Uterus (tissue), 4 donors: ENCODE measurements around the gene PLXNA2. TPM values are rescaled to one million over a fixed set of nuclear protein-coding genes. Genes with fewer than 3 reads are reported as not detected.

Source experiments
- DNase-seq, 2 donors: peaks; one replicate each; pipeline ENCODE4 v3.0.0-alpha.2; 2019 to 2020
- H3K27ac ChIP-seq, 2 donors: fragments of 200-600 bp; sonication (generic); 1 replicate in 1 of 2; 2 replicates in 1 of 2; pipeline ENCODE4 v1.5.1; 2016 to 2018
- H3K27me3 ChIP-seq, 2 donors: fragments of 200-600 bp; sonication (generic); one replicate each; pipeline ENCODE4 v1.5.1; 2018 to 2019; ENCODE audit warnings: control low read depth in 1 of 2
- H3K36me3 ChIP-seq, 2 donors: fragments of 200-600 bp; sonication (generic); one replicate each; pipeline ENCODE4 v1.5.1; 2019; ENCODE audit warnings: control low read depth in 1 of 2
- H3K4me1 ChIP-seq, 2 donors: fragments of 200-600 bp; sonication (generic); one replicate each; pipeline ENCODE4 v1.5.1; 2018 to 2019; ENCODE audit warnings: control low read depth in 1 of 2
- H3K4me3 ChIP-seq, 2 donors: fragments of 200-600 bp; sonication (generic); 1 replicate in 1 of 2; 2 replicates in 1 of 2; pipeline ENCODE4 v1.5.1; 2018 to 2019; ENCODE audit warnings: mild to moderate bottlenecking in 1 of 2
- H3K9me3 ChIP-seq, 2 donors: fragments of 200-600 bp; sonication (generic); one replicate each; pipeline ENCODE4 v1.5.1; 2019; ENCODE audit warnings: control low read depth in 1 of 2
- POLR2A ChIP-seq, 2 donors: fragments of 450-650 bp; IDR thresholded peaks; one replicate each; pipeline ENCODE4 v1.6.1; 2016; ENCODE audit warnings: antibody characterized with exemption in 2 of 2, mild to moderate bottlenecking in 1 of 2, moderate library complexity in 1 of 2
- intact Hi-C: fragments of 100-400 bp; cut with DNase I; formaldehyde crosslinking; loops from one replicate; pipeline ENCODE4 v1.15.1; 2023; ENCODE audit warnings: low total_unique reads
- total RNA-seq, 4 donors: library from RNA; depleted of rRNA in 3 of 4; stranded (reverse); fragments of >200 nt in 3 of 4; gene quantifications; one replicate each; pipeline versions ENCODE4 v1.1.0 to v1.2.4, GENCODE V29; 2014 to 2023
- TF ChIP-seq, protein P1 (sequence below), 4 experiments: fragments of 200-600 bp in 2 of 4; fragments of 450-650 bp in 2 of 4; sonication (generic) in 2 of 4; IDR thresholded peaks; one replicate each; pipeline ENCODE4 v1.5.1; 2016 to 2019; ENCODE audit warnings: antibody characterized with exemption in 4 of 4, mild to moderate bottlenecking in 2 of 4, moderate library complexity in 1 of 4
- donor health status: DM: yes; HTN: yes; CAD: no.

PLXNA2 gene
- total RNA-seq, 4 donors from 2014 or later = 5.4 to 94.5 (median 9.5) TPM

DNA sequence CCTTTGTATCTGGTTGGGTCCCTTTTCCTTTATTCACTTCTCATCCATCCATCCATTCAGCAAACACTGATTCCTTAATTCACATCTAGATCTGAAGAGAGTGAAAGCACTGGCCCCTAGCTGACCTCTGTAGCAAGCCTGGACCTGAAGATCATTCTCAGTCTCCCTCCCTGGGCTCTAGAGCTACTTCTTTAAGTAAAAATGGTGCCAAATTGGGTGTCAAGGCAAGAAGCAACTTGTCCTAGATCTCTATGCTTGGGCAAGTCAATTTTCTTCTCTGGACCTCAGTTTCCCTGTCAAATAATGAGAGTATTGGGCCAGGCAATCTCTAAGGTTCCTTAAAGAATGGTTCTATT lies 36.1 kb downstream of the PLXNA2 start:
- no peaks in the 10 kb centered on the region for H3K4me1 ChIP-seq
- H3K4me3 ChIP-seq = no peak overlapping the region
- H3K36me3 ChIP-seq = no peaks in the 10 kb centered on the region
- no peak for DNase-seq
- peak overlapping the region; percentile 40 to 42 for H3K27ac ChIP-seq
- H3K27me3 ChIP-seq = no peaks in the 10 kb centered on the region
- intact Hi-C loops = no loop called here
- TF ChIP-seq, protein P1, sequence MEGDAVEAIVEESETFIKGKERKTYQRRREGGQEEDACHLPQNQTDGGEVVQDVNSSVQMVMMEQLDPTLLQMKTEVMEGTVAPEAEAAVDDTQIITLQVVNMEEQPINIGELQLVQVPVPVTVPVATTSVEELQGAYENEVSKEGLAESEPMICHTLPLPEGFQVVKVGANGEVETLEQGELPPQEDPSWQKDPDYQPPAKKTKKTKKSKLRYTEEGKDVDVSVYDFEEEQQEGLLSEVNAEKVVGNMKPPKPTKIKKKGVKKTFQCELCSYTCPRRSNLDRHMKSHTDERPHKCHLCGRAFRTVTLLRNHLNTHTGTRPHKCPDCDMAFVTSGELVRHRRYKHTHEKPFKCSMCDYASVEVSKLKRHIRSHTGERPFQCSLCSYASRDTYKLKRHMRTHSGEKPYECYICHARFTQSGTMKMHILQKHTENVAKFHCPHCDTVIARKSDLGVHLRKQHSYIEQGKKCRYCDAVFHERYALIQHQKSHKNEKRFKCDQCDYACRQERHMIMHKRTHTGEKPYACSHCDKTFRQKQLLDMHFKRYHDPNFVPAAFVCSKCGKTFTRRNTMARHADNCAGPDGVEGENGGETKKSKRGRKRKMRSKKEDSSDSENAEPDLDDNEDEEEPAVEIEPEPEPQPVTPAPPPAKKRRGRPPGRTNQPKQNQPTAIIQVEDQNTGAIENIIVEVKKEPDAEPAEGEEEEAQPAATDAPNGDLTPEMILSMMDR (IDR thresholded peaks at IDR 0.05) = no peak
- TF ChIP-seq POLR2A (IDR thresholded peaks at IDR 0.05) = no peak
- no peaks in the 10 kb centered on the region for H3K9me3 ChIP-seq

DNA sequence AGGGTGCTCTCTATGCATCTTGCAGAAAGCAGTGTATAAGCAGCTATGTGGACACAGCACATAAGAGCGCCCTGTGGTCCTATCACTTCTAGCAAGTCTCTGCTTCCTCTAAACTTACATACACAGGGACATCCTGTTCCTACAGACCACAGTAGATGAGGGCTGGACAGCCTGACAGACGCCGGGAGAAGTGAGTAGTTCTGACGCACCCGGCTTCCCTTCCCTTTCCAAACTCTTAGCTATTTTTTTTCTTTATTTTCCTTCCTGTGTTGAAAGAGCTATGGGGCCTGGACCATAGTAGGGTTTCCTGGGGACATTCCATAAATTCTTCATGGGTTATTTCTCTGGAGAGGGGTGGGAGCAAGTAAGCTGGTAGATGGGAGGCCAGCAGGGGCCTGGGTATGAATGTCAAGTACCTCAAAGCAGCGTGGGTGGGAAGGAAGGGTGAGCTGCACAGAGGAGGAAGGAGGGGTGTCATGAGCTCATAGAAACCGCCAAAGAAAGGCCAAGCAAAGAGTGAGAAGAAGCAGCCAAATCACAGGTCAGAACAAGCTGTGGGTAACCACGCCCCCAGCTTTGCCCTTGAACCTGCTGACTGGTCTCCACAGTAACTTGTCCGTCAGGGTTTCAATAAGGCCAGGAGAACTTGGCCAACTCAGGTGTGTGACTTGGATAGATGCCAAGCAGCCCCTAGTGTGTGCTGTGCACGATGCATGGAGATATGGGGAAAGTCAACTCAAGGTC lies 36.6 kb downstream of the PLXNA2 start:
- H3K9me3 ChIP-seq = no peaks in the 10 kb centered on the region
- no peaks in the 10 kb centered on the region for H3K27me3 ChIP-seq
- no peaks in the 10 kb centered on the region for H3K36me3 ChIP-seq
- no peak for TF ChIP-seq POLR2A (IDR thresholded peaks at IDR 0.05)
- TF ChIP-seq, protein P1 (IDR thresholded peaks at IDR 0.05) = no peak
- H3K4me3 ChIP-seq = no peak overlapping the region
- intact Hi-C loops = no loop called here
- no peaks in the 10 kb centered on the region for H3K4me1 ChIP-seq
- H3K27ac ChIP-seq = peak overlapping the region; percentile 40 to 42
- peak in 1 of 2 donors; percentile 50 for DNase-seq

- no peak overlapping the region for H3K4me3 ChIP-seq
- no peaks in the 10 kb centered on the region for H3K4me1 ChIP-seq
- no peak for TF ChIP-seq POLR2A (IDR thresholded peaks at IDR 0.05)
- TF ChIP-seq, protein P1 (IDR thresholded peaks at IDR 0.05) = no peak
- H3K36me3 ChIP-seq = no peaks in the 10 kb centered on the region
- DNase-seq = no peak
- no peaks in the 10 kb centered on the region for H3K9me3 ChIP-seq
- no peak overlapping the region for H3K27ac ChIP-seq
- no peaks in the 10 kb centered on the region for H3K27me3 ChIP-seq
- intact Hi-C loops = no loop called here
These were observed 38.0 kb downstream of the PLXNA2 start for GRCh38 chr1:208206092-208206698.

DNA sequence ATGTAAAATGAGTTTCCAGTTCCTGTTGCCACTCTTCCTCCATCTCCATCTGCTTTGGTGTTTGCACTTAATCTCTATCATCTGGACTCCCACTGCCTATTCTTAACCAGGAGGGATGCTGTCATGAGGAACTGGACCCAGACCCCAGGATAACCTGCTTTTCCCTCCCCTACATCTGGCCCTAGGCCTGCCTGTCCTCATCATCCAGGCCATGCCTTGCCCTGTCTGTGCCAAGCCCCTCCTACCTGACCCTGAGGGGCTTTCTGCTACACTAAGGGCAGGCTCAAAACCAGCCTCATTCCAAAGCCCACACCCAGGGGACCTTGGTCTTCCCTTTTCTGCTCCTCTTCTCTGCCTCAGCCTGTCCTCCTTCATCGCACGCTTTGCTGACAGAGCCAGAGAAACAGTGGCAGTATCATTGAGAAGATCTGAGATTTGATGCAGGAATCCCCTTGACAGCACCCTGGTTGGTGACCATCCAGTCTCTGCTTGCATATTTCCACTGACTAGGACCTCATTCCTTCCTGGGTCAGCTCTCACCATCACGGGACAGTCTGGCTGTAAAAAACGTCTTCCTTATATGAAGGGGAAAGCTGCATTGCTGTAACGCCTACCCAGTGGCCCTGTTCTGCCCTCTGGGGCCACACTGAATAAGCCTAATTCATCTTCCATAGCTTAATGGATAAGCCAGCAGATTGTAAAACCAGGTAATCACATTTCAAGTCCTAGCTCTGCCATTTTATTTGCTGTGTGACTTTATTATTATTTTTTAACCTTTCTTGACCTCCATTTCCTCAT lies 38.8 kb downstream of the PLXNA2 start:
- Histone ChIP-seq H3K27me3 (no peaks in the 10 kb centered on the region), H3K4me1 (no peaks in the 10 kb centered on the region), H3K27ac (peak overlapping the region; percentile 12 to 59), H3K9me3 (no peaks in the 10 kb centered on the region), H3K36me3 (no peaks in the 10 kb centered on the region), H3K4me3 (no peak overlapping the region)
- DNase-seq = no peak
- intact Hi-C loops = no loop called here
- TF ChIP-seq, protein P1 (IDR thresholded peaks at IDR 0.05) = no peak
- TF ChIP-seq POLR2A (IDR thresholded peaks at IDR 0.05) = no peak

DNA sequence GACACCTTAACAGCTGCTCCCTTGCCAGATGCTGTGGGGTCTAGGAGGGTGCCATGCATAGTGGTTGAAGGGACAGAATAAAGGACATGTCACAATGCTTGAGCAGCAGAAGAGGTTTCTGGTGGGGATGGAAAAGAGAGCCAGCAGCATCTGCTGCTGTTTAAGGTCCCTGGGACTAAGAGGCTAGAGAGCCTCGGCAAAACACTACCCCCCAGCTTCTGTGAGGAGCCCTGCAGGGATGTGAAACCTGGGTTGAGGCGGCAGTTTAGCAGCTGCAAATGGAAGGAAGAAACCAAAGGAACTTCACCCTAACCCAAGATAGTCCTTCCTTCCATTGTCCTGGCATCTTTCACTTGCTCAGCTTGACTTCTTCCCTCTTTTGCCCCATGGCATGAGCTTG lies 39.4 kb downstream of the PLXNA2 start:
- H3K4me3 ChIP-seq = no peak overlapping the region
- TF ChIP-seq, protein P1 (IDR thresholded peaks at IDR 0.05) = peak in 1 of 4 experiments; percentile 14
- no peak for TF ChIP-seq POLR2A (IDR thresholded peaks at IDR 0.05)
- H3K9me3 ChIP-seq = no peaks in the 10 kb centered on the region
- H3K27ac ChIP-seq = peak overlapping the region; percentile 12 to 59
- DNase-seq = no peak
- H3K4me1 ChIP-seq = no peaks in the 10 kb centered on the region
- no peaks in the 10 kb centered on the region for H3K27me3 ChIP-seq
- no peaks in the 10 kb centered on the region for H3K36me3 ChIP-seq
- intact Hi-C loops = no loop called here
